GM10248 (cell line): Measurements from ENCODE around the gene HAND1.
A peak's percentile ranks its signal among the peaks of the same experiment; 100 is the strongest.

Experiments
- CTCF ChIA-PET: fragments of 300-600 bp; sonication (Branson Sonifier 250); formaldehyde crosslinking; extraction: SDS; loops from one replicate; lab custom pipeline; 2021; ENCODE audit warnings: antibody characterized with exemption; lab: Yijun Ruan, JAX
- POLR2A ChIA-PET: fragments of 350-650 bp; sonication (Branson Sonifier 250); formaldehyde crosslinking; extraction: SDS; loops from one replicate; lab custom pipeline; 2020; ENCODE audit warnings: antibody characterized with exemption; lab: Yijun Ruan, JAX
- DNase-seq: peaks from one replicate; pipeline ENCODE4 v3.0.0; 2012; ENCODE audit errors: extremely low spot score
- TF ChIP-seq, protein P1 (sequence below): IDR thresholded peaks from 2 replicates; pipeline ENCODE4 v1.5.1; 2012; ENCODE audit warnings: mild to moderate bottlenecking, low read depth; ENCODE audit errors: extremely low read depth, missing control alignments, control extremely low read depth

Gene HAND1

DNA sequence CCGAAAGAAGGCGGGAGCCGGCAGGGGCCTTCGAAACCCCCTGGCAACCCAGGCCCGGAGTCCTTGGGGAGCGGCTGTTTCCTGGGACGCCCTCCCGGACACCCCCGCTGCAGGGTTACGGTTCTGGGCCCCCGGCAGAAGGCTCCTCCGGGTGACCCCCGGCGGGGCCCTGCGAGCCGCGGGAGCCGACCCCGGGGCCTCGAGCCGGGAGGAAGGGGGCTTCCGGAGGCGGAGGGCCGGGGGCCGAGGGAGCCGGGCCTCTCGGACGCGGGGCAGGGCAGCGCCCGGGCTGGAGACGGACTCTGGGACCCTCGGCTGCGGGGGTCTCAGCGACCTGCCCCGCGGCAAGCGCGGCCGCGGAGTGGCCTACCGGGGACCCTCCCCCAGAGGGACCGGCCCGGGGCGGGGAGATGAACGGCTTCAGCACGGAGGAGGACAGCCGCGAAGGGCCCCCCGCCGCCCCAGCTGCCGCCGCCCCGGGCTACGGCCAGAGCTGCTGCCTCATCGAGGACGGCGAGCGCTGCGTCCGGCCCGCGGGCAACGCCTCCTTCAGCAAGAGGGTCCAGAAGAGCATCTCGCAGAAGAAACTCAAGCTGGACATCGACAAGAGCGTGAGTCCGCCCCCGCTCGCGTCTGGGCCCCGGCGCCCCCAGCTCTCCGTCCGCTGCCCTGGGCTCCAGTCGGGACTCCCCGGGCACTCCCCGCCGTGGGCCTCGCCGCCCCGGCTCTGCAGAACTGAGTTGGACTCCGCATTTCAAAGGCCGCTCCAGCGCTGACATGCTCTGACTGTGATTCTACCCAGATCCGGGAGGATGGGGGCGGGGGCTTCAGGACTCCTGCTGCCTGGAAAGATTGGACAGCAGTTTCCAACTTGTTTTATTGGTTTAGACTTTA lies 31.6 kb downstream of the HAND1 start:
- POLR2A ChIA-PET = no interaction called here
- CTCF ChIA-PET = interaction anchor here (0.9 to 7.8 kb wide), 6 partner anchors 9 to 374 kb away, joined by 3 to 38 read pairs (median 4); no protein-coding TSS in a partner anchor
- peak; percentile 59 for DNase-seq
- TF ChIP-seq, protein P1, sequence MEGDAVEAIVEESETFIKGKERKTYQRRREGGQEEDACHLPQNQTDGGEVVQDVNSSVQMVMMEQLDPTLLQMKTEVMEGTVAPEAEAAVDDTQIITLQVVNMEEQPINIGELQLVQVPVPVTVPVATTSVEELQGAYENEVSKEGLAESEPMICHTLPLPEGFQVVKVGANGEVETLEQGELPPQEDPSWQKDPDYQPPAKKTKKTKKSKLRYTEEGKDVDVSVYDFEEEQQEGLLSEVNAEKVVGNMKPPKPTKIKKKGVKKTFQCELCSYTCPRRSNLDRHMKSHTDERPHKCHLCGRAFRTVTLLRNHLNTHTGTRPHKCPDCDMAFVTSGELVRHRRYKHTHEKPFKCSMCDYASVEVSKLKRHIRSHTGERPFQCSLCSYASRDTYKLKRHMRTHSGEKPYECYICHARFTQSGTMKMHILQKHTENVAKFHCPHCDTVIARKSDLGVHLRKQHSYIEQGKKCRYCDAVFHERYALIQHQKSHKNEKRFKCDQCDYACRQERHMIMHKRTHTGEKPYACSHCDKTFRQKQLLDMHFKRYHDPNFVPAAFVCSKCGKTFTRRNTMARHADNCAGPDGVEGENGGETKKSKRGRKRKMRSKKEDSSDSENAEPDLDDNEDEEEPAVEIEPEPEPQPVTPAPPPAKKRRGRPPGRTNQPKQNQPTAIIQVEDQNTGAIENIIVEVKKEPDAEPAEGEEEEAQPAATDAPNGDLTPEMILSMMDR = no peak

DNA sequence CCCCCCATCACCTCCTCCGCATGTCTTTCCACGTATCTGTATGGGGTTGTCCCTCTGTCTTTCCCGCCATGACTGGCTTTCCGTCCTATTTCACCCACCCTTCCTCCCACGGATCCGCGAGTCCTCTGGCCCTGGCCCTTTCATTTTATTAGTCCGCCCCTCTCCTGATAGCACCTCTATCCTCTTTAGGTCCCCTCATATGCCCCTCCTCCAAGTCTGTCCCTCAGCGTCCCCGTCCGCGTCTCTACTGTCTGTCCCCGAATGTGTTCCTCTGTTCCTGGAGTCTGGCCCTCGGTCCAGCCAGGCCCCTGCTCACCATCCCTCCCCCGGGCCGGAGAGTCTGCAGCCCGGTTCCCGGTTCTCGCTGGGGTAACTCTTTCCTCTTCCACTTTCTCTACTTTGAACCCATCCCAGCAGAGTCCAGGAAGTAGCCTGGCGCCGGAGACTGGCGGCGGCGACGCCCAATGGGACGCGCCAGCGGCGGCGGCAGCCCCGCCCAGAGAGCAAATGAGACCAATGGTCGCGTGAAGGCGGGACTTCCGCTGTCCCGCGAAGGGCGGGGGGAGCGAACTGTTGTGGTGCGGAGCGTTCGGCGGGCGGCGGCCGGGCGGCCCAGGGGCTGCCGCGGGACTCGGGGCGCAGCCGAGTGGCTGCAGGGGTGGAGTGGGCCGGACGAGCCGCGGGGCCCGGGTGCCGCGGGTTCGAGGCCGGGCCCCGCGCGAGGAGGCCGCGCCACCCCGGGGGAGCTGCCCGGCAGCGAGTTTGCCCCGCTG lies 32.4 kb downstream of the HAND1 start, which contains the start of gene SAP30L:
Gene SAP30L, plus strand, starts transcription at position 576 of the 773 bp plus-strand sequence. CDS start 608 bp downstream, outside the sequence.
- CTCF ChIA-PET = interaction anchor here (0.9 to 1.3 kb wide), 5 partner anchors 16 to 373 kb away, joined by 3 to 5 read pairs (median 3); no protein-coding TSS in a partner anchor
- POLR2A ChIA-PET = no interaction called here
- DNase-seq = peak; percentile 100
- TF ChIP-seq, protein P1 = no peak

DNA sequence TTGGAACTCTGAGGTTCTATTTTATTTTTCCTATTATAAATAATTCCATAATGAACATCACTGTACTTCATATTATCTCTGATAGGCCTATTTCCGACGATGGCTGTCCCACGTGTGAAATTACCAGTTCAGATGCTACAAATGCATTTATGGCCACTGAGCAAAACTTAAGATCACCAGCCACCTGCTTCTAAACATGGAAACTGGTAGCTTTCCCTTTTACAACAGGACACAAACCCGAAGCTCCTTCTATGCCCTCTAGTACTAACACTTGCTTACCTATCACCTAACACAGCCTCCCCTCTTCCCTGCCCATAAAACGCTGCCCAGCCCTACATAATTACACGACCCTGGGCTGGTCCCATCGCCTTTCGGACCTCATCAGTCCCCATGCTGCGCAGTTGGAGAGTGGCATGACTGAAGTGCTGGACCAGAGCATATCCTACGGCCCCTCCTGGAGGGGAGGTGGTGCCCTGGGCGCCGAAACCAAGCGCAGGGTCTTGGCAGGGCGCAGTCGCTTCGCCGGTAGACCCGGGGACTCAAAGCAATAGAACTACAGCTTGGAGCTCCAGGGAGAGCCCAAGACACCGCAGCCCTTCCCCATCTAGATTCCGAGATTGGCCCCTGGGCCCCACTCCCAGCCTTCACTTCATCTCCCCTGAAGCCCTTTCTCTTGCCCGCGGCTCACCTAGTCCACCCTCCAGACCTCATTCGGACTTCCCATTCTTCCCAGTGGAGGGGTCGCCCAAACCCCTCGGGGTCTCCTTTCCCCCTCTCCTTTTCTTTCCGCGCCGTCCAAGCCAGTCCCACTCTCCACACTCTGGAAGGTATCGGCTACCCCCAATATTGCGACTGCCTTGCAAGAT lies 33.2 kb downstream of the HAND1 start:
- TF ChIP-seq, protein P1 = no peak
- peak; percentile 40 for DNase-seq
- POLR2A ChIA-PET = no interaction called here
- CTCF ChIA-PET = interaction anchor here (0.9 to 1.3 kb wide), 3 partner anchors 17 to 23 kb away, joined by 3 to 5 read pairs (median 3); no protein-coding TSS in a partner anchor

DNA sequence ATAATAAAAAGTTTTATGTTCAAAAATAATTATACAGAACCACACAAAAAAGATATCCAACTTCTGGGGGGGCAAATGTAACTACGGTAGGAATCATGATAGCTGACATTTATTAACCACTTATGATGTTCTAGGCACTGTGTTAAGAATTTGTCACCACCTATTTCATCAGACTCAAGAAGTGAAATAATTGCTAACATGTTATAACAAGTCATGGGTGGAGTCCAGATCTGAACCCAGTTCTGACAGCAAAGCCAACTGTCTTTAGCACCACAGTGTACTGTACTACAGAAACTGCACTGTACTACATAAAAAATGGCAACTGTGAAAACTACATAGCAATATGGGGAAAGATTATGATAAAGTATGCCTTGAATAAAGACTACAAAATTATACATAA lies 35.2 kb downstream of the HAND1 start:
- ChIA-PET POLR2A (no interaction called here), CTCF (no interaction called here)
- TF ChIP-seq, protein P1 = no peak
- DNase-seq = no peak

DNA sequence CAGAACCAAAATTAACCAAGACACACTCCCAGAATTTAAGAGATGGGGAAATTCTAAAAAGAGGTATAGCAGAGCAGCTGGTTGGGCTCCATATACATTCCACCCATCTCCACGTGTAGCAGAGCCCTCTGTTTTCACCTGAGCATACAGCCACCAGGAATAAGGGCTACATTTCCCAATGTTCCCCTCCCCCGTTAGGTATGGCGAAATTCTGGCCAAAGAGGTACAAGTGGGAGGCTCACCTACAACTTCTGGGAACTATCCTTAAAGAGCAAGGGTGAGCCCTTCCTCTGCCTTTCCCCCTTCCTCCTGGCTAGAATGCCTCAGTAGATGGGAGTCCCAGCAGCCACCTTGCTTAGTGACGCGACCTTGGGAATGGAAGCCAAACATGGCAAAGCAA lies 37.5 kb downstream of the HAND1 start:
- TF ChIP-seq, protein P1 = no peak
- CTCF ChIA-PET = interaction anchor here (1.0 to 1.7 kb wide), 4 partner anchors 9 to 36 kb away, joined by 3 to 5 read pairs (median 4); no protein-coding TSS in a partner anchor
- POLR2A ChIA-PET = no interaction called here
- no peak for DNase-seq
